ENCODE data around the gene TCAIM.

DNA sequence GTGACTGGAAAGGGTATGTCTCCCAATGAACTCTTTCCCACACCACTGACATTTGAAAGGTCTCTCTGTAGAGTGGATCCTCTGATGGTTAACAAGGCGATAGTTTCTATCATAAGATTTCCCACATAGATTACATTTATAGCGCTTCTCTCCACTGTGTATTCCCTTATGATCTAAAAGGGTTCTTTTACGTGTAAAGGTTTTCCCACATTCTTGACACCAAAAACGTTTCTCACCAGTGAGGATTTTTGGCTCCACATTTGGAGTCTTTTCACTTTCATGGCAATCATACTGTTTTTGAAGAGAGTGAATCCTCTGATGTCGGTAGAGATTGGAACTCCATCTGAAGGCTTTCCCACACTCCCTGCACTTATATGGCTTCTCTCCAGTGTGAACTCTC, 108.4 kb downstream of the TCAIM start:
- TF ChIP-seq RAD21 (IDR thresholded peaks at IDR 0.05; ENCODE audit: low read depth) = no peak
- TF ChIP-seq EP300 (IDR thresholded peaks at IDR 0.05; ENCODE audit: borderline replicate concordance) = no peak
- TF ChIP-seq TAF1 (IDR thresholded peaks at IDR 0.05; ENCODE audit: low read depth) = no peak
- TF ChIP-seq NFIC (IDR thresholded peaks at IDR 0.05) = no peak
- no peak for TF ChIP-seq TEAD4 (IDR thresholded peaks at IDR 0.05)
- TF ChIP-seq CREB1 (IDR thresholded peaks at IDR 0.05; ENCODE audit: low read depth) = no peak
- no peak for TF ChIP-seq TCF12 (IDR thresholded peaks at IDR 0.05; ENCODE audit: low read depth)
- TF ChIP-seq, protein P1, sequence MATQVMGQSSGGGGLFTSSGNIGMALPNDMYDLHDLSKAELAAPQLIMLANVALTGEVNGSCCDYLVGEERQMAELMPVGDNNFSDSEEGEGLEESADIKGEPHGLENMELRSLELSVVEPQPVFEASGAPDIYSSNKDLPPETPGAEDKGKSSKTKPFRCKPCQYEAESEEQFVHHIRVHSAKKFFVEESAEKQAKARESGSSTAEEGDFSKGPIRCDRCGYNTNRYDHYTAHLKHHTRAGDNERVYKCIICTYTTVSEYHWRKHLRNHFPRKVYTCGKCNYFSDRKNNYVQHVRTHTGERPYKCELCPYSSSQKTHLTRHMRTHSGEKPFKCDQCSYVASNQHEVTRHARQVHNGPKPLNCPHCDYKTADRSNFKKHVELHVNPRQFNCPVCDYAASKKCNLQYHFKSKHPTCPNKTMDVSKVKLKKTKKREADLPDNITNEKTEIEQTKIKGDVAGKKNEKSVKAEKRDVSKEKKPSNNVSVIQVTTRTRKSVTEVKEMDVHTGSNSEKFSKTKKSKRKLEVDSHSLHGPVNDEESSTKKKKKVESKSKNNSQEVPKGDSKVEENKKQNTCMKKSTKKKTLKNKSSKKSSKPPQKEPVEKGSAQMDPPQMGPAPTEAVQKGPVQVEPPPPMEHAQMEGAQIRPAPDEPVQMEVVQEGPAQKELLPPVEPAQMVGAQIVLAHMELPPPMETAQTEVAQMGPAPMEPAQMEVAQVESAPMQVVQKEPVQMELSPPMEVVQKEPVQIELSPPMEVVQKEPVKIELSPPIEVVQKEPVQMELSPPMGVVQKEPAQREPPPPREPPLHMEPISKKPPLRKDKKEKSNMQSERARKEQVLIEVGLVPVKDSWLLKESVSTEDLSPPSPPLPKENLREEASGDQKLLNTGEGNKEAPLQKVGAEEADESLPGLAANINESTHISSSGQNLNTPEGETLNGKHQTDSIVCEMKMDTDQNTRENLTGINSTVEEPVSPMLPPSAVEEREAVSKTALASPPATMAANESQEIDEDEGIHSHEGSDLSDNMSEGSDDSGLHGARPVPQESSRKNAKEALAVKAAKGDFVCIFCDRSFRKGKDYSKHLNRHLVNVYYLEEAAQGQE (IDR thresholded peaks at IDR 0.05; ENCODE audit: low read depth) = no peak
- TF ChIP-seq, protein P2, sequence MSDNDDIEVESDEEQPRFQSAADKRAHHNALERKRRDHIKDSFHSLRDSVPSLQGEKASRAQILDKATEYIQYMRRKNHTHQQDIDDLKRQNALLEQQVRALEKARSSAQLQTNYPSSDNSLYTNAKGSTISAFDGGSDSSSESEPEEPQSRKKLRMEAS (IDR thresholded peaks at IDR 0.05) = no peak
- TF ChIP-seq YY1 (IDR thresholded peaks at IDR 0.05; ENCODE audit: low read depth) = no peak
- no peak for TF ChIP-seq CEBPB (IDR thresholded peaks at IDR 0.05)
- TF ChIP-seq, protein P3, sequence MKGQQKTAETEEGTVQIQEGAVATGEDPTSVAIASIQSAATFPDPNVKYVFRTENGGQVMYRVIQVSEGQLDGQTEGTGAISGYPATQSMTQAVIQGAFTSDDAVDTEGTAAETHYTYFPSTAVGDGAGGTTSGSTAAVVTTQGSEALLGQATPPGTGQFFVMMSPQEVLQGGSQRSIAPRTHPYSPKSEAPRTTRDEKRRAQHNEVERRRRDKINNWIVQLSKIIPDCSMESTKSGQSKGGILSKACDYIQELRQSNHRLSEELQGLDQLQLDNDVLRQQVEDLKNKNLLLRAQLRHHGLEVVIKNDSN (IDR thresholded peaks at IDR 0.05) = no peak
- no peak for TF ChIP-seq FOXM1 (IDR thresholded peaks at IDR 0.05; ENCODE audit: borderline replicate concordance, low read depth)
- TF ChIP-seq ZBTB7A (IDR thresholded peaks at IDR 0.05; ENCODE audit: low read depth) = no peak
